ENCODE results near the gene GTF2E1. TPM values are rescaled to one million over a fixed set of nuclear protein-coding genes. Genes with fewer than 3 reads are reported as not detected.
A peak's percentile ranks its signal among the peaks of the same experiment; 100 is the strongest.

The GTF2E1 gene
- total RNA-seq, 1 donor from 2014 or later: 31.6 TPM

DNA sequence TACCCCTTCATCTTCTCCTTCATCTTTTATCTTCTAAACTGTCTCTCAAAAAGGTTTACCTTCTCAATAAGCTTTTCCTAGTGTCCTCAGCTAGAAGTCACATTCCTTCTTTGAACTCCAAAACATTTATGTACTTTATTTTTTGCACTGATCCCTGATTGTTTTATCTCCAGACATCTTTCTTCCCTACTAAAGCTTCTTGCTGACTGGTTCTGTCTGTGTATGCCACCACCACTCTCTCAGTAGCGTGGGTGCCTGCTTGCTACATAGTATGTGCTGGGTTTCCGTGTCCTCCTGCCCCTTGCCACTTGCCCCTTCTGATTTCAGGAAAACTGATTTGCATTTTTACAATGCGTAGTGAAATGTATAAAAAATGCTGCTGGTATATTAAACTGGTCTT, 24.0 kb downstream of the GTF2E1 start:
- TF ChIP-seq, protein P1, sequence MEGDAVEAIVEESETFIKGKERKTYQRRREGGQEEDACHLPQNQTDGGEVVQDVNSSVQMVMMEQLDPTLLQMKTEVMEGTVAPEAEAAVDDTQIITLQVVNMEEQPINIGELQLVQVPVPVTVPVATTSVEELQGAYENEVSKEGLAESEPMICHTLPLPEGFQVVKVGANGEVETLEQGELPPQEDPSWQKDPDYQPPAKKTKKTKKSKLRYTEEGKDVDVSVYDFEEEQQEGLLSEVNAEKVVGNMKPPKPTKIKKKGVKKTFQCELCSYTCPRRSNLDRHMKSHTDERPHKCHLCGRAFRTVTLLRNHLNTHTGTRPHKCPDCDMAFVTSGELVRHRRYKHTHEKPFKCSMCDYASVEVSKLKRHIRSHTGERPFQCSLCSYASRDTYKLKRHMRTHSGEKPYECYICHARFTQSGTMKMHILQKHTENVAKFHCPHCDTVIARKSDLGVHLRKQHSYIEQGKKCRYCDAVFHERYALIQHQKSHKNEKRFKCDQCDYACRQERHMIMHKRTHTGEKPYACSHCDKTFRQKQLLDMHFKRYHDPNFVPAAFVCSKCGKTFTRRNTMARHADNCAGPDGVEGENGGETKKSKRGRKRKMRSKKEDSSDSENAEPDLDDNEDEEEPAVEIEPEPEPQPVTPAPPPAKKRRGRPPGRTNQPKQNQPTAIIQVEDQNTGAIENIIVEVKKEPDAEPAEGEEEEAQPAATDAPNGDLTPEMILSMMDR (IDR thresholded peaks at IDR 0.05; ENCODE audit: insufficient read depth, low read depth, low read length): no peak
- TF ChIP-seq EZH2 (IDR thresholded peaks at IDR 0.05; ENCODE audit: insufficient read depth, low read length): no peak
- H3K9me3 ChIP-seq (ENCODE audit: insufficient read depth, low read depth, low read length): no peaks in the 10 kb centered on the region
- no peak overlapping the region for H3K27ac ChIP-seq (ENCODE audit: low read depth, low read length)
- peaks cover 79% of the 10 kb centered on the region for H3K79me2 ChIP-seq (ENCODE audit: insufficient read depth, low read length)
- Mint-ChIP-seq H3K9me3 (ENCODE audit: unreplicated experiment) (no peaks in the 10 kb centered on the region), H3K36me3 (ENCODE audit: low read depth, unreplicated experiment) (peaks cover under 1% of the 10 kb centered on the region), H3K27me3 (ENCODE audit: low read depth, unreplicated experiment) (no peaks in the 10 kb centered on the region), H3K4me3 (ENCODE audit: unreplicated experiment) (no peak overlapping the region), H3K4me1 (ENCODE audit: low read depth, unreplicated experiment) (peaks cover 50% of the 10 kb centered on the region), H3K27ac (ENCODE audit: unreplicated experiment) (no peak overlapping the region)
- no peak overlapping the region for H2AFZ ChIP-seq (ENCODE audit: low read depth, low read length)
- H3K4me1 ChIP-seq (ENCODE audit: insufficient read depth, low read length): peaks cover 6% of the 10 kb centered on the region
- no peaks in the 10 kb centered on the region for H3K36me3 ChIP-seq (ENCODE audit: insufficient read depth, low read length)
- H3K9ac ChIP-seq (ENCODE audit: low read length): peak overlapping the region; percentile 3
- no peaks in the 10 kb centered on the region for H3K27me3 ChIP-seq (ENCODE audit: insufficient read depth, low read length)
- DNase-seq (ENCODE audit: low read depth) (no peak), FAIRE-seq (no peak)
- peaks cover 5% of the 10 kb centered on the region for H4K20me1 ChIP-seq (ENCODE audit: insufficient read depth, low read length)
- no peak overlapping the region for H3K4me3 ChIP-seq (ENCODE audit: insufficient read depth, low read depth, low read length)
- H3K4me2 ChIP-seq (ENCODE audit: low read length): no peak overlapping the region

DNA sequence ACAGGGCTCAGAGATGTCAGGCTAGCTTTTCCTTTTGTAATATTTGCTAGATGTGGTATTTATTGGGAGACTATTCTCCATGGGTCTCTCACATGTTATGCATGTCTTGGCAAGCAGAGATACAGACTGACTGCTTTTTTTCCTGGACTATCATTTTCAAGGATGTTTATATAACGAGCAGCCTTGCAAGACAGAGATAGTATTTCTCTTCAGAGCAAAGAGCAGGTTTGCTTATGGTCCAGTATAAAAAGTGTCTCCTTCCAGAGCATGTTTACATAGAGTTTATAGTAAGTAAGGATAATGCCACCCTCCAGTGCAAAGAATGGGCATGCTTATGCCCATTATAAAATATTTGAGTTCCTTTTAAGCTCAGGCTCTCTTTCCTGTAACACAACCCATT, 24.6 kb downstream of the GTF2E1 start:
- no peaks in the 10 kb centered on the region for H3K27me3 ChIP-seq (ENCODE audit: insufficient read depth, low read length)
- Mint-ChIP-seq H3K4me1 (ENCODE audit: low read depth, unreplicated experiment) (peaks cover 50% of the 10 kb centered on the region), H3K4me3 (ENCODE audit: unreplicated experiment) (no peak overlapping the region), H3K36me3 (ENCODE audit: low read depth, unreplicated experiment) (no peaks in the 10 kb centered on the region), H3K9me3 (ENCODE audit: unreplicated experiment) (no peaks in the 10 kb centered on the region), H3K27ac (ENCODE audit: unreplicated experiment) (no peak overlapping the region), H3K27me3 (ENCODE audit: low read depth, unreplicated experiment) (no peaks in the 10 kb centered on the region)
- no peak overlapping the region for H2AFZ ChIP-seq (ENCODE audit: low read depth, low read length)
- no peak overlapping the region for H3K4me2 ChIP-seq (ENCODE audit: low read length)
- no peak overlapping the region for H3K4me3 ChIP-seq (ENCODE audit: insufficient read depth, low read depth, low read length)
- H3K36me3 ChIP-seq (ENCODE audit: insufficient read depth, low read length): peaks cover under 1% of the 10 kb centered on the region
- peaks cover 5% of the 10 kb centered on the region for H4K20me1 ChIP-seq (ENCODE audit: insufficient read depth, low read length)
- no peak for DNase-seq (ENCODE audit: low read depth)
- H3K9me3 ChIP-seq (ENCODE audit: insufficient read depth, low read depth, low read length): no peaks in the 10 kb centered on the region
- no peak for TF ChIP-seq EZH2 (IDR thresholded peaks at IDR 0.05; ENCODE audit: insufficient read depth, low read length)
- TF ChIP-seq, protein P1 (IDR thresholded peaks at IDR 0.05; ENCODE audit: insufficient read depth, low read depth, low read length): no peak
- no peak overlapping the region for H3K27ac ChIP-seq (ENCODE audit: low read depth, low read length)
- H3K79me2 ChIP-seq (ENCODE audit: insufficient read depth, low read length): peaks cover 79% of the 10 kb centered on the region
- H3K4me1 ChIP-seq (ENCODE audit: insufficient read depth, low read length): peaks cover 11% of the 10 kb centered on the region
- FAIRE-seq: no peak
- H3K9ac ChIP-seq (ENCODE audit: low read length): no peak overlapping the region

DNA sequence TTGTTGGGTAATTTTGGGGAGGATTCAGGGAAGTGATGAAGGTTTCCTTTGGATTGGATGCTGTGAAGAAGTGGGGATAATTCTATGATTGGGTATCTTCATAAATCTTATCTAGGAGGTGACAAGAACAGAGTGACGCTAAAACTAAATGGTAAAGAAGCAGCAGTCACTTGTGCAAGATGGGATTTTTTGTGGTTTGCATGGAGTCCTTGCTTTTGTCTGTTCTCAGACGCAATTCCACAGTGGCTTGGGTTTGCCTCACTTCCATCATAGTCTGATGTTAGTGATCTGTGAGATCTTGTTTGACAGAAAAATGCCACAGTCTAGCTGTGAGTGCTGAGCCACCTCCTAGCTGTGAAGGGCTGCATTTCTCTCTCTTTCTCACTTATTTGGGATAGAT, 26.9 kb downstream of the GTF2E1 start:
- H3K9ac ChIP-seq (ENCODE audit: low read length): no peak overlapping the region
- FAIRE-seq (no peak), DNase-seq (ENCODE audit: low read depth) (no peak)
- H3K4me1 Mint-ChIP-seq (ENCODE audit: low read depth, unreplicated experiment): peaks cover 28% of the 10 kb centered on the region
- H3K4me3 Mint-ChIP-seq (ENCODE audit: unreplicated experiment): no peak overlapping the region
- no peaks in the 10 kb centered on the region for H3K9me3 Mint-ChIP-seq (ENCODE audit: unreplicated experiment)
- H3K36me3 Mint-ChIP-seq (ENCODE audit: low read depth, unreplicated experiment): no peaks in the 10 kb centered on the region
- H3K27ac ChIP-seq (ENCODE audit: low read depth, low read length): no peak overlapping the region
- no peaks in the 10 kb centered on the region for H4K20me1 ChIP-seq (ENCODE audit: insufficient read depth, low read length)
- no peak overlapping the region for H2AFZ ChIP-seq (ENCODE audit: low read depth, low read length)
- no peak overlapping the region for H3K4me3 ChIP-seq (ENCODE audit: insufficient read depth, low read depth, low read length)
- H3K27me3 ChIP-seq (ENCODE audit: insufficient read depth, low read length): no peaks in the 10 kb centered on the region
- no peak overlapping the region for H3K27ac Mint-ChIP-seq (ENCODE audit: unreplicated experiment)
- H3K4me1 ChIP-seq (ENCODE audit: insufficient read depth, low read length): peaks cover 23% of the 10 kb centered on the region
- H3K36me3 ChIP-seq (ENCODE audit: insufficient read depth, low read length): peaks cover 6% of the 10 kb centered on the region
- H3K4me2 ChIP-seq (ENCODE audit: low read length): no peak overlapping the region
- no peak for TF ChIP-seq EZH2 (IDR thresholded peaks at IDR 0.05; ENCODE audit: insufficient read depth, low read length)
- TF ChIP-seq, protein P1 (IDR thresholded peaks at IDR 0.05; ENCODE audit: insufficient read depth, low read depth, low read length): no peak
- peaks cover 67% of the 10 kb centered on the region for H3K79me2 ChIP-seq (ENCODE audit: insufficient read depth, low read length)
- H3K9me3 ChIP-seq (ENCODE audit: insufficient read depth, low read depth, low read length): no peaks in the 10 kb centered on the region
- no peaks in the 10 kb centered on the region for H3K27me3 Mint-ChIP-seq (ENCODE audit: low read depth, unreplicated experiment)
